SK-N-SH (cell line): ENCODE results near the gene AATF. TPM values are rescaled to one million over a fixed set of nuclear protein-coding genes. Genes with fewer than 3 reads are reported as not detected.

Experiments used
- CTCF ChIA-PET: fragments of 300-600, 350-600 bp; formaldehyde crosslinking; extraction: SDS; loops from one replicate; lab custom pipeline; 2021; lab: Yijun Ruan, JAX
- POLR2A ChIA-PET: fragments of 350-600 bp; sonication (Branson Sonifier 250); formaldehyde crosslinking; extraction: SDS; loops from one replicate; lab custom pipeline; 2020; ENCODE audit warnings: antibody characterized with exemption, inconsistent platforms; lab: Yijun Ruan, JAX
- DNase-seq: peaks from one replicate; pipeline ENCODE4 v3.0.0; 2012
- H2AFZ ChIP-seq: fragments of 200-600 bp; sonication (generic); 2 replicates; pipeline ENCODE4 v1.8.1; 2016; ENCODE audit warnings: antibody characterized with exemption, mild to moderate bottlenecking, low read depth
- H3F3A ChIP-seq: fragments of 200-600 bp; sonication (generic); replicated peaks from 2 replicates; pipeline ENCODE3; 2016; ENCODE audit warnings: antibody characterized with exemption, mild to moderate bottlenecking; ENCODE audit not compliant: insufficient read depth
- H3K27ac ChIP-seq, 2 experiments: fragments of 200-500 bp in 1 of 2; fragments of 200-600 bp in 1 of 2; sonication (Bioruptor generic) in 1 of 2; sonication (generic), shearing (Covaris generic) in 1 of 2; 2 replicates each; pipeline versions ENCODE4 v1.5.1 to v1.6.1; 2014 to 2016; ENCODE audit warnings: low read depth in 2 of 2, inconsistent platforms in 1 of 2, low read length in 1 of 2, mild to moderate bottlenecking in 1 of 2, mixed read lengths in 1 of 2
- H3K27me3 ChIP-seq: fragments of 200-600 bp; sonication (generic), shearing (Covaris generic); 2 replicates; pipeline ENCODE4 v1.6.1; 2016; ENCODE audit warnings: mixed run types; ENCODE audit not compliant: insufficient read depth
- H3K36me3 ChIP-seq, 2 experiments: fragments of 200-500 bp in 1 of 2; fragments of 200-600 bp in 1 of 2; sonication (Bioruptor generic) in 1 of 2; sonication (generic) in 1 of 2; replicated peaks in 1 of 2; 2 replicates each; pipeline versions ENCODE3 to v1.5.1; 2014 to 2016; ENCODE audit warnings: low read length in 1 of 2, mild to moderate bottlenecking in 1 of 2; ENCODE audit not compliant: insufficient read depth in 2 of 2, control insufficient read depth in 1 of 2
- H3K4me1 ChIP-seq, 2 experiments: fragments of 200-500 bp in 1 of 2; fragments of 200-600 bp in 1 of 2; sonication (Bioruptor generic) in 1 of 2; sonication (generic), shearing (Covaris generic) in 1 of 2; 2 replicates each; pipeline versions ENCODE4 v1.5.1 to v1.6.1; 2014 to 2016; ENCODE audit warnings: low read depth in 1 of 2, low read length in 1 of 2, mixed run types in 1 of 2; ENCODE audit not compliant: insufficient read depth in 2 of 2, control insufficient read depth in 1 of 2
- H3K4me2 ChIP-seq: fragments of 200-600 bp; sonication (generic), shearing (Covaris generic); 2 replicates; pipeline ENCODE4 v1.6.1; 2017; ENCODE audit warnings: mixed run types
- H3K4me3 ChIP-seq, 2 experiments: fragments of 200-500 bp in 1 of 2; fragments of 200-600 bp in 1 of 2; sonication (Bioruptor generic) in 1 of 2; sonication (generic), shearing (Covaris generic) in 1 of 2; 2 replicates each; pipeline versions ENCODE4 v1.5.1 to v1.8.1; 2014 to 2016; ENCODE audit warnings: low read depth in 2 of 2, inconsistent platforms in 1 of 2, low read length in 1 of 2, mild to moderate bottlenecking in 1 of 2, mixed read lengths in 1 of 2, moderate library complexity in 1 of 2
- H3K79me2 ChIP-seq: fragments of 200-600 bp; sonication (generic); 2 replicates; pipeline ENCODE4 v1.8.1; 2017; ENCODE audit warnings: mild to moderate bottlenecking; ENCODE audit not compliant: insufficient read depth
- H3K9ac ChIP-seq: fragments of 200-600 bp; sonication (generic); 2 replicates; pipeline ENCODE4 v1.6.1; 2017; ENCODE audit warnings: mixed run types
- H3K9me2 ChIP-seq: fragments of 200-600 bp; sonication (generic); 2 replicates; pipeline ENCODE4 v1.6.1; 2017; ENCODE audit warnings: mixed run types
- H3K9me3 ChIP-seq: fragments of 200-600 bp; sonication (generic); 2 replicates; pipeline ENCODE4 v1.6.1; 2017; ENCODE audit warnings: mixed run types, mild to moderate bottlenecking, moderate library complexity
- H4K20me1 ChIP-seq: fragments of 200-600 bp; sonication (generic); 2 replicates; pipeline ENCODE4 v1.6.1; 2017; ENCODE audit warnings: mild to moderate bottlenecking, mixed run types; ENCODE audit not compliant: insufficient read depth
- EZH2phosphoT487 ChIP-seq: fragments of 200-600 bp; sonication (generic); IDR thresholded peaks from 2 replicates; pipeline ENCODE4 v1.6.1; 2017; ENCODE audit warnings: low read depth, mixed run types, mild to moderate bottlenecking, antibody characterized with exemption, moderate library complexity, borderline replicate concordance
- GATA2 ChIP-seq: sonication (generic); formaldehyde crosslinking; IDR thresholded peaks from 2 replicates; pipeline ENCODE4 v1.5.0; 2020; ENCODE audit warnings: mild to moderate bottlenecking, missing genetic modification reagents
- MEF2A ChIP-seq: IDR thresholded peaks from 2 replicates; pipeline ENCODE4 v1.4.0; 2012; ENCODE audit warnings: low read depth, borderline replicate concordance
- NFIC ChIP-seq: IDR thresholded peaks from 2 replicates; pipeline ENCODE4 v1.4.0; 2012; ENCODE audit warnings: borderline replicate concordance
- NRF1 ChIP-seq: IDR thresholded peaks from 2 replicates; pipeline ENCODE4 v1.6.1; 2012; ENCODE audit warnings: low read depth, mild to moderate bottlenecking, low read length
- PBX3 ChIP-seq: IDR thresholded peaks from 2 replicates; pipeline ENCODE4; 2012
- POLR2AphosphoS5 ChIP-seq: IDR thresholded peaks from 2 replicates; pipeline ENCODE4 v1.6.1; 2012; ENCODE audit warnings: low read depth, low read length
- RAD21 ChIP-seq: IDR thresholded peaks from 2 replicates; pipeline ENCODE4 v1.6.1; 2012; ENCODE audit warnings: mild to moderate bottlenecking, low read length
- REST ChIP-seq: IDR thresholded peaks from 2 replicates; pipeline ENCODE4 v1.6.1; 2012; ENCODE audit warnings: mild to moderate bottlenecking, low read depth, low read length, moderate library complexity
- USF2 ChIP-seq: fragments of 150-350 bp; IDR thresholded peaks from 2 replicates; pipeline ENCODE4 v1.6.1; 2017; ENCODE audit warnings: antibody characterized with exemption, low read length, low read depth, borderline replicate concordance
- WGBS: methylation state at CpG from one replicate; pipeline ENCODE4 v1.1.6; 2017; ENCODE audit warnings: low lambda C conversion rate; 5-methylcytosine and 5-hydroxymethylcytosine counted together
- polyA plus RNA-seq, 3 experiments: library from polyadenylated mRNA; depleted of rRNA; stranded (reverse); fragments of >200 nt; gene quantifications; 2 replicates each; pipeline ENCODE4 v1.2.3, GENCODE V29; 2012

AATF gene
- polyA plus RNA-seq, 1 of the 3 experiments (the other 2 are of a cell fraction) = 18.8 TPM

GRCh38 chr17:36938566-36939051 is 10.1 kb upstream of the AATF start:
- peaks cover 29% of the 10 kb centered on the region for H4K20me1 ChIP-seq
- H2AFZ ChIP-seq = no peak overlapping the region
- TF ChIP-seq POLR2AphosphoS5 = no peak
- peak; percentile 66; the same call in 1 of the 2 replicates for TF ChIP-seq EZH2phosphoT487
- TF ChIP-seq USF2 = no peak
- no peak for TF ChIP-seq NRF1
- CTCF ChIA-PET = interaction anchor here (0.7 to 4.1 kb wide), 6 partner anchors 8 to 336 kb away, joined by 3 to 27 read pairs (median 4); no protein-coding TSS in a partner anchor
- H3K27ac ChIP-seq = no peak overlapping the region
- POLR2A ChIA-PET = no interaction called here
- peaks cover 99% of the 10 kb centered on the region for H3K27me3 ChIP-seq
- H3K9ac ChIP-seq = no peak overlapping the region
- H3K79me2 ChIP-seq = no peaks in the 10 kb centered on the region
- H3K4me3 ChIP-seq = no peak overlapping the region; a peak in 1 of 4 replicates
- H3K9me2 ChIP-seq = no peaks in the 10 kb centered on the region
- 10% methylated on average over 18 of the region's 25 CpGs for WGBS
- H3K36me3 ChIP-seq = no peaks in the 10 kb centered on the region
- H3K4me2 ChIP-seq = no peak overlapping the region
- no peaks in the 10 kb centered on the region for H3K9me3 ChIP-seq
- H3F3A ChIP-seq = peaks cover 7% of the 10 kb centered on the region
- H3K4me1 ChIP-seq = peaks cover 0 to 32% of the 10 kb centered on the region in 2 experiments; a peak in 2 of 4 replicates
- DNase-seq = no peak

- peaks cover 29% of the 10 kb centered on the region for H4K20me1 ChIP-seq
- H3K27ac ChIP-seq = no peak overlapping the region
- H2AFZ ChIP-seq = no peak overlapping the region
- no peak overlapping the region for H3K9ac ChIP-seq
- H3K9me3 ChIP-seq = no peaks in the 10 kb centered on the region
- H3K9me2 ChIP-seq = no peaks in the 10 kb centered on the region
- H3K4me2 ChIP-seq = no peak overlapping the region
- H3K79me2 ChIP-seq = no peaks in the 10 kb centered on the region
- peaks cover 8% of the 10 kb centered on the region for H3F3A ChIP-seq
- DNase-seq = no peak
- H3K4me3 ChIP-seq = no peak overlapping the region
- peaks cover 97% of the 10 kb centered on the region for H3K27me3 ChIP-seq
- peaks cover 0 to 29% of the 10 kb centered on the region in 2 experiments; a peak in 2 of 4 replicates for H3K4me1 ChIP-seq
- ChIA-PET CTCF (interaction anchor here (1.1 to 4.1 kb wide), 5 partner anchors 9 to 336 kb away, joined by 3 to 27 read pairs (median 5); no protein-coding TSS in a partner anchor), POLR2A (no interaction called here)
- TF ChIP-seq MEF2A = no peak
- no peak for TF ChIP-seq PBX3
- TF ChIP-seq RAD21 = no peak
- no peak for TF ChIP-seq GATA2 (CRISPR knock-in tag)
- no peak for TF ChIP-seq REST
- no peak for TF ChIP-seq NFIC
- peak; percentile 94 for TF ChIP-seq EZH2phosphoT487
- H3K36me3 ChIP-seq = no peaks in the 10 kb centered on the region
- WGBS = 36% methylated on average over 27 of the region's 43 CpGs
Measured at GRCh38 chr17:36939052-36939801, 9.5 kb upstream of the AATF start.
